Neural progenitor cell (in vitro differentiated cells): ENCODE data around the gene CDC42BPG.

Experiments used
- EZH2phosphoT487 ChIP-seq: fragments of 200-600 bp; sonication (generic); IDR thresholded peaks from 2 replicates; pipeline ENCODE4 v1.6.1; 2017; ENCODE audit warnings: antibody characterized with exemption
- TF ChIP-seq, protein P1 (sequence below): fragments of 200-600 bp; sonication (generic); IDR thresholded peaks from 2 replicates; pipeline ENCODE4 v1.5.1; 2017; ENCODE audit warnings: antibody characterized with exemption, mild to moderate bottlenecking

- TF ChIP-seq, protein P1, sequence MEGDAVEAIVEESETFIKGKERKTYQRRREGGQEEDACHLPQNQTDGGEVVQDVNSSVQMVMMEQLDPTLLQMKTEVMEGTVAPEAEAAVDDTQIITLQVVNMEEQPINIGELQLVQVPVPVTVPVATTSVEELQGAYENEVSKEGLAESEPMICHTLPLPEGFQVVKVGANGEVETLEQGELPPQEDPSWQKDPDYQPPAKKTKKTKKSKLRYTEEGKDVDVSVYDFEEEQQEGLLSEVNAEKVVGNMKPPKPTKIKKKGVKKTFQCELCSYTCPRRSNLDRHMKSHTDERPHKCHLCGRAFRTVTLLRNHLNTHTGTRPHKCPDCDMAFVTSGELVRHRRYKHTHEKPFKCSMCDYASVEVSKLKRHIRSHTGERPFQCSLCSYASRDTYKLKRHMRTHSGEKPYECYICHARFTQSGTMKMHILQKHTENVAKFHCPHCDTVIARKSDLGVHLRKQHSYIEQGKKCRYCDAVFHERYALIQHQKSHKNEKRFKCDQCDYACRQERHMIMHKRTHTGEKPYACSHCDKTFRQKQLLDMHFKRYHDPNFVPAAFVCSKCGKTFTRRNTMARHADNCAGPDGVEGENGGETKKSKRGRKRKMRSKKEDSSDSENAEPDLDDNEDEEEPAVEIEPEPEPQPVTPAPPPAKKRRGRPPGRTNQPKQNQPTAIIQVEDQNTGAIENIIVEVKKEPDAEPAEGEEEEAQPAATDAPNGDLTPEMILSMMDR: no peak
- TF ChIP-seq EZH2phosphoT487: no peak
Observed at GRCh38 chr11:64817476-64817875, 27.0 kb downstream of the CDC42BPG start.
